ENCODE measurements around the gene MYL3. TPM values are rescaled to one million over a fixed set of nuclear protein-coding genes. Genes with fewer than 3 reads are reported as not detected.

Gene MYL3
- polyA plus RNA-seq, 1 donor from 2014 or later, result 2.1 TPM

DNA sequence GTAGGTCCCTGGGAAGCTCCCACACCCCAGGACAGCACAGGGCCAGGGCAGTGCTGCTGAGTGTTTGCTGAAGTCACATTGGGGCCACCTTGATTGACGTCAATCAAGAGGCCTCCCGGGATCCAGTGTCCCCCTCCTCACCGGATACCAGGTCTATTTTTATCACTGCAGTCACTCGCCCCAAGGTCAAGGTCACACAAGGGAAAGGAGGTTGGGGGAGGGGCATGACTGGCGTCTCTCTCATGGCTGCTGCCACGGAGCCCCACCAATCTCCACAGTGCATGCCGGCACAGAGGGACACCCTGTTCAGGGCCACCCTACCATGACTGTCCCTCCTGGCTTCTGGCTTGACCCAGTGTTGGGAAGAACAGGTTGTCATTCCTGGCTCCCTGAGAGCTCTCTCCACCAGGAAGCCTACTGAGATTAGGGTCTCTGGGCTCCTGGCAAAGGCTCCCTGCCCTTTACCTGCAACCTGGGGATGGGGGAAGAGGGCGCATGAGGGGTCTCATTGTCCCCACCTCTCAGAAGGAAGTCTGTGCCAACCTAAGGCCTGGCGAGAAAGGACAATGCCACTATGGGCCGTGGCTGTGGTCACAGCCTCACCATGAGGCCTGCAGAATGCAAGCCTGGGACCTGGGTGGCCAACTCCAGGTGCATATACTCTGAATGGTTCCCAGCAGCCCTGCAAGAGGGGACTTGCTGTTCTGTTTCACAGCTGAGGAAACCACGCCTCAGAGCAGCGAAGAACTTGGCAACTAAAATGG is 1.5 kb downstream of the MYL3 start:
- H3K4me2 ChIP-seq (ENCODE audit: low read length), result no peak overlapping the region
- H3F3A ChIP-seq (ENCODE audit: insufficient read depth, low read length, poor library complexity, severe bottlenecking), result no peaks in the 10 kb centered on the region
- TF ChIP-seq RAD21 (conservative IDR thresholded peaks at IDR 0.05) (no peak), EP300 (conservative IDR thresholded peaks at IDR 0.05; ENCODE audit: poor library complexity, severe bottlenecking) (no peak)
- TF ChIP-seq, protein P1, sequence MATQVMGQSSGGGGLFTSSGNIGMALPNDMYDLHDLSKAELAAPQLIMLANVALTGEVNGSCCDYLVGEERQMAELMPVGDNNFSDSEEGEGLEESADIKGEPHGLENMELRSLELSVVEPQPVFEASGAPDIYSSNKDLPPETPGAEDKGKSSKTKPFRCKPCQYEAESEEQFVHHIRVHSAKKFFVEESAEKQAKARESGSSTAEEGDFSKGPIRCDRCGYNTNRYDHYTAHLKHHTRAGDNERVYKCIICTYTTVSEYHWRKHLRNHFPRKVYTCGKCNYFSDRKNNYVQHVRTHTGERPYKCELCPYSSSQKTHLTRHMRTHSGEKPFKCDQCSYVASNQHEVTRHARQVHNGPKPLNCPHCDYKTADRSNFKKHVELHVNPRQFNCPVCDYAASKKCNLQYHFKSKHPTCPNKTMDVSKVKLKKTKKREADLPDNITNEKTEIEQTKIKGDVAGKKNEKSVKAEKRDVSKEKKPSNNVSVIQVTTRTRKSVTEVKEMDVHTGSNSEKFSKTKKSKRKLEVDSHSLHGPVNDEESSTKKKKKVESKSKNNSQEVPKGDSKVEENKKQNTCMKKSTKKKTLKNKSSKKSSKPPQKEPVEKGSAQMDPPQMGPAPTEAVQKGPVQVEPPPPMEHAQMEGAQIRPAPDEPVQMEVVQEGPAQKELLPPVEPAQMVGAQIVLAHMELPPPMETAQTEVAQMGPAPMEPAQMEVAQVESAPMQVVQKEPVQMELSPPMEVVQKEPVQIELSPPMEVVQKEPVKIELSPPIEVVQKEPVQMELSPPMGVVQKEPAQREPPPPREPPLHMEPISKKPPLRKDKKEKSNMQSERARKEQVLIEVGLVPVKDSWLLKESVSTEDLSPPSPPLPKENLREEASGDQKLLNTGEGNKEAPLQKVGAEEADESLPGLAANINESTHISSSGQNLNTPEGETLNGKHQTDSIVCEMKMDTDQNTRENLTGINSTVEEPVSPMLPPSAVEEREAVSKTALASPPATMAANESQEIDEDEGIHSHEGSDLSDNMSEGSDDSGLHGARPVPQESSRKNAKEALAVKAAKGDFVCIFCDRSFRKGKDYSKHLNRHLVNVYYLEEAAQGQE (IDR thresholded peaks at IDR 0.05; ENCODE audit: borderline replicate concordance), result no peak
- TF ChIP-seq, protein P2, sequence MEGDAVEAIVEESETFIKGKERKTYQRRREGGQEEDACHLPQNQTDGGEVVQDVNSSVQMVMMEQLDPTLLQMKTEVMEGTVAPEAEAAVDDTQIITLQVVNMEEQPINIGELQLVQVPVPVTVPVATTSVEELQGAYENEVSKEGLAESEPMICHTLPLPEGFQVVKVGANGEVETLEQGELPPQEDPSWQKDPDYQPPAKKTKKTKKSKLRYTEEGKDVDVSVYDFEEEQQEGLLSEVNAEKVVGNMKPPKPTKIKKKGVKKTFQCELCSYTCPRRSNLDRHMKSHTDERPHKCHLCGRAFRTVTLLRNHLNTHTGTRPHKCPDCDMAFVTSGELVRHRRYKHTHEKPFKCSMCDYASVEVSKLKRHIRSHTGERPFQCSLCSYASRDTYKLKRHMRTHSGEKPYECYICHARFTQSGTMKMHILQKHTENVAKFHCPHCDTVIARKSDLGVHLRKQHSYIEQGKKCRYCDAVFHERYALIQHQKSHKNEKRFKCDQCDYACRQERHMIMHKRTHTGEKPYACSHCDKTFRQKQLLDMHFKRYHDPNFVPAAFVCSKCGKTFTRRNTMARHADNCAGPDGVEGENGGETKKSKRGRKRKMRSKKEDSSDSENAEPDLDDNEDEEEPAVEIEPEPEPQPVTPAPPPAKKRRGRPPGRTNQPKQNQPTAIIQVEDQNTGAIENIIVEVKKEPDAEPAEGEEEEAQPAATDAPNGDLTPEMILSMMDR (IDR thresholded peaks at IDR 0.05; ENCODE audit: poor library complexity, severe bottlenecking), result no peak
- no peaks in the 10 kb centered on the region for H4K20me1 ChIP-seq (ENCODE audit: insufficient read depth)
- H3K36me3 ChIP-seq (ENCODE audit: insufficient read depth, low read length), result no peaks in the 10 kb centered on the region
- no peak overlapping the region for H3K9ac ChIP-seq (ENCODE audit: low read length)
- H3K9me3 ChIP-seq (ENCODE audit: low read length), result no peaks in the 10 kb centered on the region
- H3K79me2 ChIP-seq (replicated peaks; ENCODE audit: insufficient read depth, low read length), result no peaks in the 10 kb centered on the region
- no peak overlapping the region for H3K4me3 ChIP-seq (ENCODE audit: low read length)
- no peaks in the 10 kb centered on the region for H3K9me2 ChIP-seq (ENCODE audit: insufficient read depth, low read length)
- no peak overlapping the region for H3K27ac ChIP-seq (ENCODE audit: low read length)
- H2AFZ ChIP-seq (ENCODE audit: low read depth, low read length), result no peak overlapping the region
- H3K27me3 ChIP-seq (ENCODE audit: insufficient read depth, low read depth, low read length), result no peaks in the 10 kb centered on the region

DNA sequence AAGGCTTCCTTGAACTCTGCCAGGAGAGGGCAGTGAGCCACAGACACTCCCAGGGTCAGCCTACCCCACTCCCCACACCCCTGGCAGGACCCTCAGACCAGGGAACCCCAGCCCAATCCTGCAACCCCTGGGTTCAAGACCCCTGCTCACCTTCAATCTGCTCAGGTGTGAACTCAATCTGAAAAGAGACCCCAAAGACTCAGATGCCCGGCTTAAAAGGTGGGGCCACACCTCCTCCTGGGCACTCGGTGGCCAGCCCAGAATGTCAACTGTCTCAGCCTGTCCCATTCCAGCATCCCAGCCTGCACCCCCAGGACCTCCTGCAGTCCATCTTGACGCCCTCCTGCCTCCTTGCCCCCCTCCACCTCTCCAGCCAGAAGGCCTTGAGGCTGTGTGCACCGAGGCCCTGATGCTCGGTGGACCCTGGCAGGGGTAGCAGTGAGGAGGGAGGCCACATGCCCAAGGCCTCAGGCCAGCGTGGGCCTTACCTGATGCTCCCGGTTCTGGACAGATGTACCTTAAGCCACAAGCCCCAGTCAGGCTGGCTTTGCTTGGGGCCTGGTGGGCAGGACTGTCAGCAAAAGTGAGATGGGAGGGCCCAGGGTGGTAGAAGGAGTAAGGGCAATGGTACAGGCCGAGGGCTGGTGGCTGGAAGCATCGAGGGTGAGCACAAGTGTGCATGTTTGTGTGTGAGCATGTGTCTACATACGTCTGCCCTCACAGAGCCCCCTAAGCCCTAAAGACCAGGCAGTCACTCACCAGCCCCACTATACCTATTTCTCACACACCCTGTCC is 2.2 kb downstream of the MYL3 start:
- no peak overlapping the region for H3K27ac ChIP-seq (ENCODE audit: low read length)
- no peak for TF ChIP-seq EP300 (conservative IDR thresholded peaks at IDR 0.05; ENCODE audit: poor library complexity, severe bottlenecking)
- TF ChIP-seq, protein P2 (IDR thresholded peaks at IDR 0.05; ENCODE audit: poor library complexity, severe bottlenecking), result no peak
- no peak for TF ChIP-seq RAD21 (conservative IDR thresholded peaks at IDR 0.05)
- TF ChIP-seq MXI1 (conservative IDR thresholded peaks at IDR 0.05; ENCODE audit: poor library complexity, severe bottlenecking), result no peak
- TF ChIP-seq SMC3 (conservative IDR thresholded peaks at IDR 0.05; ENCODE audit: poor library complexity), result no peak
- TF ChIP-seq, protein P1 (IDR thresholded peaks at IDR 0.05; ENCODE audit: borderline replicate concordance), result no peak
- no peak for TF ChIP-seq POLR2AphosphoS5 (IDR thresholded peaks at IDR 0.05)
- TF ChIP-seq TAF1 (IDR thresholded peaks at IDR 0.05; ENCODE audit: low read depth), result no peak
- TF ChIP-seq EZH2 (IDR thresholded peaks at IDR 0.05; ENCODE audit: borderline replicate concordance, insufficient read depth, low read length, poor library complexity, severe bottlenecking), result no peak
- H3K36me3 ChIP-seq (ENCODE audit: insufficient read depth, low read length), result no peaks in the 10 kb centered on the region
- H3K27me3 ChIP-seq (ENCODE audit: insufficient read depth, low read depth, low read length), result no peaks in the 10 kb centered on the region
- H3K9ac ChIP-seq (ENCODE audit: low read length), result no peak overlapping the region
- no peak overlapping the region for H2AFZ ChIP-seq (ENCODE audit: low read depth, low read length)
- H3K9me2 ChIP-seq (ENCODE audit: insufficient read depth, low read length), result no peaks in the 10 kb centered on the region
- no peaks in the 10 kb centered on the region for H3K9me3 ChIP-seq (ENCODE audit: low read length)
- H3K4me3 ChIP-seq (ENCODE audit: low read length), result no peak overlapping the region
- no peak overlapping the region for H3K4me2 ChIP-seq (ENCODE audit: low read length)
- no peaks in the 10 kb centered on the region for H3F3A ChIP-seq (ENCODE audit: insufficient read depth, low read length, poor library complexity, severe bottlenecking)
- H4K20me1 ChIP-seq (ENCODE audit: insufficient read depth), result no peaks in the 10 kb centered on the region
- no peaks in the 10 kb centered on the region for H3K79me2 ChIP-seq (replicated peaks; ENCODE audit: insufficient read depth, low read length)

Measured in neural cell (in vitro differentiated cells).